SU-DHL-6 (cell line): ENCODE data around the gene HAPLN3.
"Not testable (repeated sequence)": the region's sequence is repeated elsewhere in the genome, so short reads cannot be mapped to it uniquely, and the experiment has no call there.

Experiments used
- H2AFZ ChIP-seq: fragments of 200-600 bp; sonication (generic); 2 replicates; pipeline ENCODE4 v1.6.1; 2014; ENCODE audit warnings: low read depth, mild to moderate bottlenecking, moderate library complexity, mixed read lengths, antibody characterized with exemption, low read length; ENCODE audit not compliant: severe bottlenecking
- H3F3A ChIP-seq: fragments of 200-600 bp; shearing (Covaris generic); 2 replicates; pipeline ENCODE4 v1.6.0; 2016; ENCODE audit warnings: antibody characterized with exemption, mild to moderate bottlenecking; ENCODE audit not compliant: insufficient read depth
- H3K27ac ChIP-seq: fragments of 200-600 bp; sonication (generic); 2 replicates; pipeline ENCODE4 v1.5.1; 2016; ENCODE audit warnings: low read depth, mild to moderate bottlenecking, low read length, moderate library complexity, mixed read lengths
- H3K27me3 ChIP-seq: fragments of 200-600 bp; sonication (generic), shearing (Covaris generic); 2 replicates; pipeline ENCODE4 v1.6.0; 2014; ENCODE audit warnings: mild to moderate bottlenecking, low read length
- H3K36me3 ChIP-seq: fragments of 200-600 bp; sonication (generic); 2 replicates; pipeline ENCODE4 v1.6.1; 2014; ENCODE audit warnings: mild to moderate bottlenecking, low read length, mixed read lengths
- H3K4me2 ChIP-seq: fragments of 300-600, 200-600 bp; shearing (Covaris generic), sonication (generic); 2 replicates; pipeline ENCODE4 v1.6.0; 2014; ENCODE audit warnings: low read length, low read depth, mild to moderate bottlenecking; ENCODE audit not compliant: poor library complexity, severe bottlenecking
- H3K4me3 ChIP-seq: fragments of 200-600 bp; sonication (generic); 2 replicates; pipeline ENCODE4 v1.5.1; 2014; ENCODE audit warnings: antibody characterized with exemption, low read length, mild to moderate bottlenecking, mixed read lengths; ENCODE audit not compliant: insufficient read depth, poor library complexity, severe bottlenecking
- H3K79me2 ChIP-seq: fragments of 200-600 bp; sonication (generic); 2 replicates; pipeline ENCODE4 v1.6.1; 2014; ENCODE audit warnings: mild to moderate bottlenecking, low read length, moderate library complexity; ENCODE audit not compliant: insufficient read depth
- H3K9ac ChIP-seq: fragments of 200-600 bp; sonication (generic); 2 replicates; pipeline ENCODE4 v1.7.0; 2014; ENCODE audit warnings: mild to moderate bottlenecking, low read length
- H3K9me2 ChIP-seq: fragments of 200-600 bp; sonication (generic); replicated peaks from 2 replicates; pipeline ENCODE4 v1.6.1; 2014; ENCODE audit warnings: low read length; ENCODE audit not compliant: insufficient read depth
- H3K9me3 ChIP-seq: fragments of 200-600 bp; sonication (generic); 2 replicates; pipeline ENCODE4 v1.6.1; 2014; ENCODE audit warnings: low read length, mixed read lengths; ENCODE audit not compliant: insufficient read depth
- H4K20me1 ChIP-seq: fragments of 200-600 bp; sonication (generic); 2 replicates; pipeline ENCODE4 v1.6.1; 2014; ENCODE audit warnings: low read depth, mild to moderate bottlenecking, antibody characterized with exemption, low read length, moderate library complexity, mixed read lengths
- EZH2phosphoT487 ChIP-seq: fragments of 200-600 bp; sonication (generic), shearing (Covaris generic); conservative IDR thresholded peaks from 2 replicates; pipeline ENCODE4 v1.6.1; 2018; ENCODE audit warnings: mild to moderate bottlenecking, antibody characterized with exemption, low read length, moderate library complexity, mixed read lengths
- TF ChIP-seq, protein P1 (sequence below): fragments of 200-600 bp; sonication (generic); IDR thresholded peaks from one replicate; pipeline ENCODE4 v1.5.1; 2017; ENCODE audit warnings: antibody characterized with exemption, mild to moderate bottlenecking, low read length, moderate library complexity; ENCODE audit not compliant: insufficient read depth, poor library complexity, severe bottlenecking

HAPLN3 gene

GRCh38 chr15:88938802-88939485 is 43.6 kb upstream of the HAPLN3 start:
- no peak overlapping the region for H3K4me2 ChIP-seq
- no peaks in the 10 kb centered on the region for H4K20me1 ChIP-seq
- H3K27me3 ChIP-seq = no peaks in the 10 kb centered on the region
- H3K4me3 ChIP-seq = no peak overlapping the region
- H3K36me3 ChIP-seq = no peaks in the 10 kb centered on the region
- no peaks in the 10 kb centered on the region for H3K9me3 ChIP-seq
- TF ChIP-seq, protein P1, sequence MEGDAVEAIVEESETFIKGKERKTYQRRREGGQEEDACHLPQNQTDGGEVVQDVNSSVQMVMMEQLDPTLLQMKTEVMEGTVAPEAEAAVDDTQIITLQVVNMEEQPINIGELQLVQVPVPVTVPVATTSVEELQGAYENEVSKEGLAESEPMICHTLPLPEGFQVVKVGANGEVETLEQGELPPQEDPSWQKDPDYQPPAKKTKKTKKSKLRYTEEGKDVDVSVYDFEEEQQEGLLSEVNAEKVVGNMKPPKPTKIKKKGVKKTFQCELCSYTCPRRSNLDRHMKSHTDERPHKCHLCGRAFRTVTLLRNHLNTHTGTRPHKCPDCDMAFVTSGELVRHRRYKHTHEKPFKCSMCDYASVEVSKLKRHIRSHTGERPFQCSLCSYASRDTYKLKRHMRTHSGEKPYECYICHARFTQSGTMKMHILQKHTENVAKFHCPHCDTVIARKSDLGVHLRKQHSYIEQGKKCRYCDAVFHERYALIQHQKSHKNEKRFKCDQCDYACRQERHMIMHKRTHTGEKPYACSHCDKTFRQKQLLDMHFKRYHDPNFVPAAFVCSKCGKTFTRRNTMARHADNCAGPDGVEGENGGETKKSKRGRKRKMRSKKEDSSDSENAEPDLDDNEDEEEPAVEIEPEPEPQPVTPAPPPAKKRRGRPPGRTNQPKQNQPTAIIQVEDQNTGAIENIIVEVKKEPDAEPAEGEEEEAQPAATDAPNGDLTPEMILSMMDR = no peak
- TF ChIP-seq EZH2phosphoT487 = no peak
- H3K79me2 ChIP-seq = no peaks in the 10 kb centered on the region
- no peaks in the 10 kb centered on the region for H3F3A ChIP-seq
- no peak overlapping the region for H3K27ac ChIP-seq
- no peaks in the 10 kb centered on the region for H3K9me2 ChIP-seq
- H2AFZ ChIP-seq = no peak overlapping the region
- H3K9ac ChIP-seq = no peak overlapping the region

DNA sequence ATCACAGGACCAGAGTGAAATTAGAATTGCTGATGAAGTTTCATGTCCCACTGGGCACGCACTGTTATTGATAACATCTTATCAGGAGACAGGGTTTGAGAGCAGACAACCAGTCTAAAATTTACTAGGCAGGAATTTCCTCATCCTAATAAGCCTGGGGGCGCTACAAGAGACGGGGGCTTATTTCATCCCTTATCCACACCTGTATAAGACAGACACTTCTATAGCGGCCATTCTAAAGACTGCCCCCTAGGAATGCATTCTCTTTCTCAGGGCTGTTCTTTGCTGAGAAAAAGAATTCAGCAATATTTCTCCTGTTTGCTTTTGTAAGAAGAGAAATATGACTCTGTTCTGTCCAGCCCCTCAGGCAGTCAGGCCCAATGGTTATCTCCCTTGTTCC is 39.1 kb upstream of the HAPLN3 start:
- H3K9me2 ChIP-seq, H4K20me1 ChIP-seq, H3K79me2 ChIP-seq, H3K36me3 ChIP-seq, H3K27ac ChIP-seq, H3K9me3 ChIP-seq, H3K27me3 ChIP-seq, H2AFZ ChIP-seq, H3K4me2 ChIP-seq, H3K4me3 ChIP-seq, H3F3A ChIP-seq, H3K9ac ChIP-seq: not testable (repeated sequence)

DNA sequence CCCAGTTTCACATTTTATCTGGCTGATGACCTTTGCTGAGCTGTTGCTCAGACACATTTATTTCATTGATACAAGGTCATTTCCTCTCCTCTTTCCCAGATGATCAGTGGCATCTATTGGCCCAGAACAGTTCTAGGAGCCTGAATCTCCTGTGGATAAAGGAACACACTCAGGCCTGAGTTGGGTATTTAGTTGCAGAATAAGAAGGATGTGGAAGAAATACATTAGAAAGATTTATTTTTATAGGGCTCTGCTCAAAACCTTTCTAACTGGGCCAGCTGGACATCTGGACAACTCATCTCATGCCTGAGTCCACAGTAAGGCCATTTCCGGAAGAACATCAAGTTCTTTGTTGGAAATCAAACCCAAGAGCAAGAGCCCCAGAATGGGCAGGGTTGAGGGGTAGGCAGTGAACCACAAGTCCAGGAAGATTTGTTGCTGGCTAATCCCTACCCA is 37.6 kb upstream of the HAPLN3 start:
- no peaks in the 10 kb centered on the region for H4K20me1 ChIP-seq
- H3K4me2 ChIP-seq = no peak overlapping the region
- no peak overlapping the region for H2AFZ ChIP-seq
- no peaks in the 10 kb centered on the region for H3K9me3 ChIP-seq
- H3K4me3 ChIP-seq = no peak overlapping the region
- H3K27ac ChIP-seq = no peak overlapping the region
- no peaks in the 10 kb centered on the region for H3K27me3 ChIP-seq
- no peaks in the 10 kb centered on the region for H3K79me2 ChIP-seq
- no peaks in the 10 kb centered on the region for H3F3A ChIP-seq
- H3K36me3 ChIP-seq = no peaks in the 10 kb centered on the region
- H3K9me2 ChIP-seq = no peaks in the 10 kb centered on the region
- H3K9ac ChIP-seq = no peak overlapping the region
- TF ChIP-seq EZH2phosphoT487 = no peak
- TF ChIP-seq, protein P1 = no peak

- no peak overlapping the region for H3K4me3 ChIP-seq
- no peaks in the 10 kb centered on the region for H3F3A ChIP-seq
- no peaks in the 10 kb centered on the region for H4K20me1 ChIP-seq
- no peak overlapping the region for H3K27ac ChIP-seq
- H3K9me2 ChIP-seq = no peaks in the 10 kb centered on the region
- H3K9ac ChIP-seq = no peak overlapping the region
- no peaks in the 10 kb centered on the region for H3K27me3 ChIP-seq
- no peaks in the 10 kb centered on the region for H3K36me3 ChIP-seq
- no peak overlapping the region for H2AFZ ChIP-seq
- H3K4me2 ChIP-seq = no peak overlapping the region
- no peaks in the 10 kb centered on the region for H3K9me3 ChIP-seq
- TF ChIP-seq, protein P1 = no peak
- no peak for TF ChIP-seq EZH2phosphoT487
- no peaks in the 10 kb centered on the region for H3K79me2 ChIP-seq
Measured at GRCh38 chr15:88932271-88932874, 37.0 kb upstream of the HAPLN3 start.
